A673 (cell line): ENCODE data around the gene PDLIM5. TPM values are rescaled to one million over a fixed set of nuclear protein-coding genes. Genes with fewer than 3 reads are reported as not detected.

Experiments used
- BruUV-seq: library from RNA; stranded (reverse); fragments of 400-500 nt; replicated peaks from 2 replicates; lab custom pipeline; 2021; lab: Mats Ljungman, UMichigan
- CTCF ChIA-PET: fragments of 300-600 bp; sonication (Branson Sonifier 250); formaldehyde crosslinking; loops from one replicate; lab custom pipeline; 2022; ENCODE audit warnings: antibody characterized with exemption; lab: Charles Lee
- POLR2A ChIA-PET: fragments of 300-600 bp; sonication (Branson Sonifier 250); formaldehyde crosslinking; loops from one replicate; lab custom pipeline; 2022; ENCODE audit warnings: antibody characterized with exemption; ENCODE audit not compliant: low non-redundant PET; lab: Charles Lee
- DNase-seq: peaks from one replicate; pipeline ENCODE4 v3.0.0-alpha.2; 2015; ENCODE audit warnings: low spot score
- H3K27ac ChIP-seq: fragments of 200-600 bp; sonication (generic); 2 replicates; pipeline ENCODE4 v1.5.1; 2016; ENCODE audit warnings: mixed run types, low read depth, mild to moderate bottlenecking, mixed read lengths, antibody characterized with exemption, low read length; ENCODE audit not compliant: poor library complexity, severe bottlenecking
- H3K27me3 ChIP-seq: fragments of 200-600 bp; sonication (generic); replicated peaks from 2 replicates; pipeline ENCODE4 v1.6.1; 2017; ENCODE audit warnings: mixed run types, low read depth, mild to moderate bottlenecking, mixed read lengths, antibody characterized with exemption, low read length; ENCODE audit not compliant: insufficient read depth, poor library complexity
- H3K36me3 ChIP-seq: fragments of 200-600 bp; sonication (generic); 2 replicates; pipeline ENCODE4 v1.6.1; 2016; ENCODE audit warnings: mixed run types, mild to moderate bottlenecking, mixed read lengths, antibody characterized with exemption, low read length; ENCODE audit not compliant: insufficient read depth, poor library complexity, severe bottlenecking
- H3K4me1 ChIP-seq: fragments of 200-600 bp; sonication (generic); 2 replicates; pipeline ENCODE4 v1.6.1; 2017; ENCODE audit warnings: mixed run types, mild to moderate bottlenecking, mixed read lengths, antibody characterized with exemption, low read length; ENCODE audit not compliant: insufficient read depth, poor library complexity, severe bottlenecking
- H3K4me3 ChIP-seq: fragments of 200-600 bp; sonication (generic); 2 replicates; pipeline ENCODE4 v1.5.1; 2016; ENCODE audit warnings: low read depth, mixed run types, mild to moderate bottlenecking, mixed read lengths, low read length; ENCODE audit not compliant: poor library complexity, severe bottlenecking
- H3K9me3 ChIP-seq: fragments of 200-600 bp; sonication (generic); 2 replicates; pipeline ENCODE4 v1.6.1; 2016; ENCODE audit warnings: mixed run types, low read depth, mild to moderate bottlenecking, mixed read lengths, antibody characterized with exemption, low read length; ENCODE audit not compliant: poor library complexity, severe bottlenecking
- EZH2 ChIP-seq: fragments of 200-600 bp; sonication (generic); IDR thresholded peaks from 2 replicates; pipeline ENCODE4 v1.6.1; 2017; ENCODE audit warnings: borderline replicate concordance, low read depth, mild to moderate bottlenecking, mixed read lengths, antibody characterized with exemption, low read length; ENCODE audit not compliant: poor library complexity, severe bottlenecking
- intact Hi-C: fragments of 100-400 bp; cut with micrococcal nuclease; formaldehyde crosslinking; loops from one replicate; pipeline ENCODE4 v1.10.0; 2022; ENCODE audit not compliant: unreplicated experiment
- total RNA-seq: library from RNA; stranded (reverse); gene quantifications from 2 replicates; pipeline ENCODE4 v1.2.3, GENCODE V29; 2021
- TF ChIP-seq, protein P1 (sequence below): fragments of 300-800, 200-600 bp; sonication (generic); conservative IDR thresholded peaks from 2 replicates; pipeline ENCODE4 v1.5.1; 2017; ENCODE audit warnings: low read depth, mild to moderate bottlenecking, antibody characterized with exemption, low read length, moderate library complexity, mixed read lengths

The PDLIM5 gene
- total RNA-seq, 1 experiment from 2014 or later = 174 TPM

DNA sequence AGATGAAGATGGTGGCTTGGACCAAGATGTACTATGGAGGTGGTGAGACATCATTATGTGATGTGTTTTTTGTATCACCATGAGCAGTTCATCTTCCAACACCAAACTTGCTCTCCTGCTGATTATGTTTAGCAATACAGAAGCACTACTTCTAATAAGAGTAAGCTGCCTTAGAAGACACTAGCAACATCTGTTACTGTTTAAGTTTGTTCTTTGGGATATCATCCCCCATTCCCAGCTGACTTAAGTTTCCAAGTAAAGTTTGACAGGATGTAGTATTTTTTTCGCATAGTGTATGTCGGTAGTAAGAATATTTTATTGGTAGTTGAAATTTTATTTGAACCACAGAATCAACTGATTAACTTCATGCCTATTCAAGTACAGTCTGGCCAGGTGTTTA is 182.5 kb downstream of the PDLIM5 start:
- Histone ChIP-seq H3K9me3 (no peaks in the 10 kb centered on the region), H3K4me1 (peaks cover 26% of the 10 kb centered on the region), H3K27me3 (no peaks in the 10 kb centered on the region), H3K27ac (peak overlapping the region; percentile 78), H3K4me3 (no peak overlapping the region), H3K36me3 (peaks cover 7% of the 10 kb centered on the region)
- intact Hi-C loops = no loop called here
- no peak for TF ChIP-seq EZH2
- POLR2A ChIA-PET = interaction anchor here (0.7 kb wide), 1 partner anchor 223 kb away, joined by 3 read pairs; no protein-coding TSS in a partner anchor
- CTCF ChIA-PET = no interaction called here
- BruUV-seq = no TSS peak
- peak; percentile 59 for DNase-seq

DNA sequence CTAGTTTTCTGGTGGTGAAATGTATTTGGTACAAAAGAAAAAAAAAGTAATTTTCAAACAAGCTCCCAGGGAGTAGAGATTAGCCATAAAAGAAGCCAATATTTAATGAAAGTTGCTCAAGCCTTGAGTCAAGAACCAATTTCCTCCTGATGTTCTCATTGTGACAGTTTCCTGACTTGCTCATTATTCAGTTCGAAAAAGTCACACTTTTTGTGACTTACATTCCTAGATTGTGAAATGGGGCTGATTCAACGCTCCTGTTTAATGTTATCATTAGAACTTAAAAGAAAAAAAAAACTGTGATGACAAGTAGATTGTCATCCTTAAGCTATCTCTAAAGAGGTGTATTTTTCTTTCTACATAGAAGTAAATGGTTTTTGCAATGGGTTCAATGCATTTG is 183.4 kb downstream of the PDLIM5 start:
- Histone ChIP-seq H3K27ac (peak overlapping the region; percentile 92), H3K27me3 (no peaks in the 10 kb centered on the region), H3K36me3 (peaks cover 9% of the 10 kb centered on the region), H3K9me3 (no peaks in the 10 kb centered on the region), H3K4me1 (peaks cover 26% of the 10 kb centered on the region), H3K4me3 (no peak overlapping the region)
- DNase-seq = peak; percentile 84
- CTCF ChIA-PET = no interaction called here
- no TSS peak for BruUV-seq
- POLR2A ChIA-PET = interaction anchor here (0.7 kb wide), 2 partner anchors 24 to 224 kb away, joined by 3 read pairs; no protein-coding TSS in a partner anchor
- intact Hi-C loops = no loop called here
- TF ChIP-seq, protein P1, sequence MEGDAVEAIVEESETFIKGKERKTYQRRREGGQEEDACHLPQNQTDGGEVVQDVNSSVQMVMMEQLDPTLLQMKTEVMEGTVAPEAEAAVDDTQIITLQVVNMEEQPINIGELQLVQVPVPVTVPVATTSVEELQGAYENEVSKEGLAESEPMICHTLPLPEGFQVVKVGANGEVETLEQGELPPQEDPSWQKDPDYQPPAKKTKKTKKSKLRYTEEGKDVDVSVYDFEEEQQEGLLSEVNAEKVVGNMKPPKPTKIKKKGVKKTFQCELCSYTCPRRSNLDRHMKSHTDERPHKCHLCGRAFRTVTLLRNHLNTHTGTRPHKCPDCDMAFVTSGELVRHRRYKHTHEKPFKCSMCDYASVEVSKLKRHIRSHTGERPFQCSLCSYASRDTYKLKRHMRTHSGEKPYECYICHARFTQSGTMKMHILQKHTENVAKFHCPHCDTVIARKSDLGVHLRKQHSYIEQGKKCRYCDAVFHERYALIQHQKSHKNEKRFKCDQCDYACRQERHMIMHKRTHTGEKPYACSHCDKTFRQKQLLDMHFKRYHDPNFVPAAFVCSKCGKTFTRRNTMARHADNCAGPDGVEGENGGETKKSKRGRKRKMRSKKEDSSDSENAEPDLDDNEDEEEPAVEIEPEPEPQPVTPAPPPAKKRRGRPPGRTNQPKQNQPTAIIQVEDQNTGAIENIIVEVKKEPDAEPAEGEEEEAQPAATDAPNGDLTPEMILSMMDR = no peak
- TF ChIP-seq EZH2 = no peak

DNA sequence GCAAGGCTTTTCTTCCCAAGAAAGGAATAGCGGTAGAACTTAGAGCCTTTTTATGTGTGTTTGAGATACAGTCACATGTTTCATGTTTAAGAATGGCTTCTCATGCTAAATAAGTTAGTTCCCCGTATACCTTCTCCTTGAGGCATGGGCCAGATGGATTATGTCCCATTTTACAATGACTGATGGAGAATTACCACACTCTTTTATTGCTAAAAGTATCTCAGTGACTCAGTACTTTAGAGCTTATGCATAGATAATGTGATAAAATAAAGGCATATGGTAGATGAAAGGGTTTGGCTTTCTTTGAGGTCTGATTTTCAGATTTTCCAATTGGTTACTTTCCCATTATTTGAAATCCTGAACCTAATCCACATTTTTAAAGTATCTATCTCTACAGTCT is 184.3 kb downstream of the PDLIM5 start:
- DNase-seq = peak; percentile 67

More for the DNA sequence above, 184.3 kb downstream of the PDLIM5 start:
- Histone ChIP-seq H3K9me3 (no peaks in the 10 kb centered on the region), H3K4me1 (peaks cover 28% of the 10 kb centered on the region), H3K27me3 (no peaks in the 10 kb centered on the region), H3K27ac (peak overlapping the region; percentile 92), H3K36me3 (peaks cover 16% of the 10 kb centered on the region), H3K4me3 (no peak overlapping the region)
- no TSS peak for BruUV-seq
- TF ChIP-seq EZH2 = no peak
- TF ChIP-seq, protein P1 = no peak
- ChIA-PET POLR2A (no interaction called here), CTCF (interaction anchor here (0.7 kb wide), 1 partner anchor 465 kb away, joined by 3 read pairs; no protein-coding TSS in a partner anchor)
- intact Hi-C loops = no loop called here
